ENCODE results near the gene TBRG1.

DNA sequence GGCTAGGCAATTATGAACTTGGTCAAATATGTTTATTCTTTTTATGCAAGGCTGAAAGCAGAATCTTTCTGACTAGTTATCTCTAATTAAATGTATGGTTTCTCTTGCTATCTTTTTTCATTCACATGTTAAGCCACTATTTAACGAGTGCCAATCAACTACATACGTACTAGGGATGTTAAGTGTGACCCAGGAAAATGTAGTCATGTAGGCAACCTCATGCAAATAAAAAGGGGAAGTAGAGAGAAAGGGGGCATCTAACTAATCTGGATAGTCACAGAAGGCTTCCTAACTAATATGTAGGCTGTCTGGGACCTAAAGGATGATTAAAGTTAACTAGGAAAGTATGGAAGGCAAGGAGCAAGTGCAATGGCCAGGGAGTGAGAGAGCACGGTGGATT, 23.5 kb downstream of the TBRG1 start:
- TF ChIP-seq, protein P1, sequence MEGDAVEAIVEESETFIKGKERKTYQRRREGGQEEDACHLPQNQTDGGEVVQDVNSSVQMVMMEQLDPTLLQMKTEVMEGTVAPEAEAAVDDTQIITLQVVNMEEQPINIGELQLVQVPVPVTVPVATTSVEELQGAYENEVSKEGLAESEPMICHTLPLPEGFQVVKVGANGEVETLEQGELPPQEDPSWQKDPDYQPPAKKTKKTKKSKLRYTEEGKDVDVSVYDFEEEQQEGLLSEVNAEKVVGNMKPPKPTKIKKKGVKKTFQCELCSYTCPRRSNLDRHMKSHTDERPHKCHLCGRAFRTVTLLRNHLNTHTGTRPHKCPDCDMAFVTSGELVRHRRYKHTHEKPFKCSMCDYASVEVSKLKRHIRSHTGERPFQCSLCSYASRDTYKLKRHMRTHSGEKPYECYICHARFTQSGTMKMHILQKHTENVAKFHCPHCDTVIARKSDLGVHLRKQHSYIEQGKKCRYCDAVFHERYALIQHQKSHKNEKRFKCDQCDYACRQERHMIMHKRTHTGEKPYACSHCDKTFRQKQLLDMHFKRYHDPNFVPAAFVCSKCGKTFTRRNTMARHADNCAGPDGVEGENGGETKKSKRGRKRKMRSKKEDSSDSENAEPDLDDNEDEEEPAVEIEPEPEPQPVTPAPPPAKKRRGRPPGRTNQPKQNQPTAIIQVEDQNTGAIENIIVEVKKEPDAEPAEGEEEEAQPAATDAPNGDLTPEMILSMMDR (conservative IDR thresholded peaks at IDR 0.05; ENCODE audit: low read depth in 2 of 2) = no peak
- TF ChIP-seq EZH2 (IDR thresholded peaks at IDR 0.05; ENCODE audit: low read depth, unreplicated experiment) (no peak), POLR2AphosphoS5 (IDR thresholded peaks at IDR 0.05; ENCODE audit: low read depth) (no peak), EZH2phosphoT487 (IDR thresholded peaks at IDR 0.05; ENCODE audit: unreplicated experiment) (no peak), JUNB (IDR thresholded peaks at IDR 0.05; ENCODE audit: unreplicated experiment) (no peak), CREB1 (CRISPR knock-in tag; IDR thresholded peaks at IDR 0.05; ENCODE audit: low read depth) (no peak)
- TF ChIP-seq, protein P2, sequence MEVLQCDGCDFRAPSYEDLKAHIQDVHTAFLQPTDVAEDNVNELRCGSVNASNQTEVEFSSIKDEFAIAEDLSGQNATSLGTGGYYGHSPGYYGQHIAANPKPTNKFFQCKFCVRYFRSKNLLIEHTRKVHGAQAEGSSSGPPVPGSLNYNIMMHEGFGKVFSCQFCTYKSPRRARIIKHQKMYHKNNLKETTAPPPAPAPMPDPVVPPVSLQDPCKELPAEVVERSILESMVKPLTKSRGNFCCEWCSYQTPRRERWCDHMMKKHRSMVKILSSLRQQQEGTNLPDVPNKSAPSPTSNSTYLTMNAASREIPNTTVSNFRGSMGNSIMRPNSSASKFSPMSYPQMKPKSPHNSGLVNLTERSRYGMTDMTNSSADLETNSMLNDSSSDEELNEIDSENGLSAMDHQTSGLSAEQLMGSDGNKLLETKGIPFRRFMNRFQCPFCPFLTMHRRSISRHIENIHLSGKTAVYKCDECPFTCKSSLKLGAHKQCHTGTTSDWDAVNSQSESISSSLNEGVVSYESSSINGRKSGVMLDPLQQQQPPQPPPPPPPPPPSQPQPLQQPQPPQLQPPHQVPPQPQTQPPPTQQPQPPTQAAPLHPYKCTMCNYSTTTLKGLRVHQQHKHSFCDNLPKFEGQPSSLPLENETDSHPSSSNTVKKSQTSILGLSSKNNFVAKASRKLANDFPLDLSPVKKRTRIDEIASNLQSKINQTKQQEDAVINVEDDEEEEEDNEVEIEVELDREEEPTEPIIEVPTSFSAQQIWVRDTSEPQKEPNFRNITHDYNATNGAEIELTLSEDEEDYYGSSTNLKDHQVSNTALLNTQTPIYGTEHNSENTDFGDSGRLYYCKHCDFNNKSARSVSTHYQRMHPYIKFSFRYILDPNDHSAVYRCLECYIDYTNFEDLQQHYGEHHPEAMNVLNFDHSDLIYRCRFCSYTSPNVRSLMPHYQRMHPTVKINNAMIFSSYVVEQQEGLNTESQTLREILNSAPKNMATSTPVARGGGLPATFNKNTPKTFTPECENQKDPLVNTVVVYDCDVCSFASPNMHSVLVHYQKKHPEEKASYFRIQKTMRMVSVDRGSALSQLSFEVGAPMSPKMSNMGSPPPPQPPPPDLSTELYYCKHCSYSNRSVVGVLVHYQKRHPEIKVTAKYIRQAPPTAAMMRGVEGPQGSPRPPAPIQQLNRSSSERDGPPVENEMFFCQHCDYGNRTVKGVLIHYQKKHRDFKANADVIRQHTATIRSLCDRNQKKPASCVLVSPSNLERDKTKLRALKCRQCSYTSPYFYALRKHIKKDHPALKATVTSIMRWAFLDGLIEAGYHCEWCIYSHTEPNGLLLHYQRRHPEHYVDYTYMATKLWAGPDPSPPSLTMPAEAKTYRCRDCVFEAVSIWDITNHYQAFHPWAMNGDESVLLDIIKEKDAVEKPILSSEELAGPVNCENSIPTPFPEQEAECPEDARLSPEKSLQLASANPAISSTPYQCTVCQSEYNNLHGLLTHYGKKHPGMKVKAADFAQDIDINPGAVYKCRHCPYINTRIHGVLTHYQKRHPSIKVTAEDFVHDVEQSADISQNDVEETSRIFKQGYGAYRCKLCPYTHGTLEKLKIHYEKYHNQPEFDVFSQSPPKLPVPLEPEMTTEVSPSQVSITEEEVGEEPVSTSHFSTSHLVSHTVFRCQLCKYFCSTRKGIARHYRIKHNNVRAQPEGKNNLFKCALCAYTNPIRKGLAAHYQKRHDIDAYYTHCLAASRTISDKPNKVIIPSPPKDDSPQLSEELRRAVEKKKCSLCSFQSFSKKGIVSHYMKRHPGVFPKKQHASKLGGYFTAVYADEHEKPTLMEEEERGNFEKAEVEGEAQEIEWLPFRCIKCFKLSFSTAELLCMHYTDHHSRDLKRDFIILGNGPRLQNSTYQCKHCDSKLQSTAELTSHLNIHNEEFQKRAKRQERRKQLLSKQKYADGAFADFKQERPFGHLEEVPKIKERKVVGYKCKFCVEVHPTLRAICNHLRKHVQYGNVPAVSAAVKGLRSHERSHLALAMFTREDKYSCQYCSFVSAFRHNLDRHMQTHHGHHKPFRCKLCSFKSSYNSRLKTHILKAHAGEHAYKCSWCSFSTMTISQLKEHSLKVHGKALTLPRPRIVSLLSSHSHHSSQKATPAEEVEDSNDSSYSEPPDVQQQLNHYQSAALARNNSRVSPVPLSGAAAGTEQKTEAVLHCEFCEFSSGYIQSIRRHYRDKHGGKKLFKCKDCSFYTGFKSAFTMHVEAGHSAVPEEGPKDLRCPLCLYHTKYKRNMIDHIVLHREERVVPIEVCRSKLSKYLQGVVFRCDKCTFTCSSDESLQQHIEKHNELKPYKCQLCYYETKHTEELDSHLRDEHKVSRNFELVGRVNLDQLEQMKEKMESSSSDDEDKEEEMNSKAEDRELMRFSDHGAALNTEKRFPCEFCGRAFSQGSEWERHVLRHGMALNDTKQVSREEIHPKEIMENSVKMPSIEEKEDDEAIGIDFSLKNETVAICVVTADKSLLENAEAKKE (CRISPR knock-in tag; IDR thresholded peaks at IDR 0.05) = no peak
- TF ChIP-seq, protein P3, sequence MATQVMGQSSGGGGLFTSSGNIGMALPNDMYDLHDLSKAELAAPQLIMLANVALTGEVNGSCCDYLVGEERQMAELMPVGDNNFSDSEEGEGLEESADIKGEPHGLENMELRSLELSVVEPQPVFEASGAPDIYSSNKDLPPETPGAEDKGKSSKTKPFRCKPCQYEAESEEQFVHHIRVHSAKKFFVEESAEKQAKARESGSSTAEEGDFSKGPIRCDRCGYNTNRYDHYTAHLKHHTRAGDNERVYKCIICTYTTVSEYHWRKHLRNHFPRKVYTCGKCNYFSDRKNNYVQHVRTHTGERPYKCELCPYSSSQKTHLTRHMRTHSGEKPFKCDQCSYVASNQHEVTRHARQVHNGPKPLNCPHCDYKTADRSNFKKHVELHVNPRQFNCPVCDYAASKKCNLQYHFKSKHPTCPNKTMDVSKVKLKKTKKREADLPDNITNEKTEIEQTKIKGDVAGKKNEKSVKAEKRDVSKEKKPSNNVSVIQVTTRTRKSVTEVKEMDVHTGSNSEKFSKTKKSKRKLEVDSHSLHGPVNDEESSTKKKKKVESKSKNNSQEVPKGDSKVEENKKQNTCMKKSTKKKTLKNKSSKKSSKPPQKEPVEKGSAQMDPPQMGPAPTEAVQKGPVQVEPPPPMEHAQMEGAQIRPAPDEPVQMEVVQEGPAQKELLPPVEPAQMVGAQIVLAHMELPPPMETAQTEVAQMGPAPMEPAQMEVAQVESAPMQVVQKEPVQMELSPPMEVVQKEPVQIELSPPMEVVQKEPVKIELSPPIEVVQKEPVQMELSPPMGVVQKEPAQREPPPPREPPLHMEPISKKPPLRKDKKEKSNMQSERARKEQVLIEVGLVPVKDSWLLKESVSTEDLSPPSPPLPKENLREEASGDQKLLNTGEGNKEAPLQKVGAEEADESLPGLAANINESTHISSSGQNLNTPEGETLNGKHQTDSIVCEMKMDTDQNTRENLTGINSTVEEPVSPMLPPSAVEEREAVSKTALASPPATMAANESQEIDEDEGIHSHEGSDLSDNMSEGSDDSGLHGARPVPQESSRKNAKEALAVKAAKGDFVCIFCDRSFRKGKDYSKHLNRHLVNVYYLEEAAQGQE (IDR thresholded peaks at IDR 0.05; ENCODE audit: unreplicated experiment) = no peak
- TF ChIP-seq, protein P4, sequence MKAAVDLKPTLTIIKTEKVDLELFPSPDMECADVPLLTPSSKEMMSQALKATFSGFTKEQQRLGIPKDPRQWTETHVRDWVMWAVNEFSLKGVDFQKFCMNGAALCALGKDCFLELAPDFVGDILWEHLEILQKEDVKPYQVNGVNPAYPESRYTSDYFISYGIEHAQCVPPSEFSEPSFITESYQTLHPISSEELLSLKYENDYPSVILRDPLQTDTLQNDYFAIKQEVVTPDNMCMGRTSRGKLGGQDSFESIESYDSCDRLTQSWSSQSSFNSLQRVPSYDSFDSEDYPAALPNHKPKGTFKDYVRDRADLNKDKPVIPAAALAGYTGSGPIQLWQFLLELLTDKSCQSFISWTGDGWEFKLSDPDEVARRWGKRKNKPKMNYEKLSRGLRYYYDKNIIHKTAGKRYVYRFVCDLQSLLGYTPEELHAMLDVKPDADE (IDR thresholded peaks at IDR 0.05) = no peak

Data from GM23338 (cell line).